Muscle layer of duodenum (tissue), 2 donors: Measurements from ENCODE around the gene AP2A2.

ENCODE experiments used
- H3K27ac ChIP-seq: one replicate; pipeline ENCODE4 v1.7.0; 2013; ENCODE audit warnings: mild to moderate bottlenecking, low read length
- H3K27me3 ChIP-seq: one replicate; pipeline ENCODE4 v1.7.0; 2013; ENCODE audit warnings: low read depth, mild to moderate bottlenecking, control low read depth, low read length
- H3K36me3 ChIP-seq, 2 donors: one replicate each; pipeline ENCODE4 v1.7.0; 2013; ENCODE audit warnings: low read length in 2 of 2, control low read depth in 1 of 2, mild to moderate bottlenecking in 1 of 2; ENCODE audit not compliant: insufficient read depth in 2 of 2, control insufficient read depth in 1 of 2
- H3K4me1 ChIP-seq, 2 donors: one replicate each; pipeline ENCODE4 v1.7.0; 2013; ENCODE audit warnings: low read length in 2 of 2, mild to moderate bottlenecking in 2 of 2, control low read depth in 1 of 2, moderate library complexity in 1 of 2; ENCODE audit not compliant: insufficient read depth in 2 of 2, control insufficient read depth in 1 of 2
- H3K4me3 ChIP-seq, 2 donors: one replicate each; pipeline ENCODE4 v1.7.0; 2013; ENCODE audit warnings: low read length in 2 of 2, low read depth in 1 of 2, mild to moderate bottlenecking in 1 of 2
- H3K9me3 ChIP-seq, 2 donors: one replicate each; pipeline ENCODE4 v1.7.0; 2013; ENCODE audit warnings: low read length in 2 of 2, control low read depth in 1 of 2, mild to moderate bottlenecking in 1 of 2; ENCODE audit not compliant: control insufficient read depth in 1 of 2
- donor health status: healthy.

AP2A2 gene

GRCh38 chr11:942823-943222 is 17.2 kb downstream of the AP2A2 start:
- no peak overlapping the region for H3K4me3 ChIP-seq
- no peak overlapping the region for H3K27ac ChIP-seq

GRCh38 chr11:944711-945470 is 19.2 kb downstream of the AP2A2 start:
- peaks cover 0 to 5% of the 10 kb centered on the region in 2 donors for H3K9me3 ChIP-seq
- H3K4me3 ChIP-seq, result no peak overlapping the region
- H3K27me3 ChIP-seq, result no peaks in the 10 kb centered on the region
- no peak overlapping the region for H3K27ac ChIP-seq
- peaks cover 13 to 19% of the 10 kb centered on the region in 2 donors for H3K36me3 ChIP-seq
- H3K4me1 ChIP-seq, result peaks cover 4 to 9% of the 10 kb centered on the region in 2 donors

More at GRCh38 chr11:942823-943222, 17.2 kb downstream of the AP2A2 start:
- Histone ChIP-seq H3K4me1 (peaks cover 4 to 9% of the 10 kb centered on the region in 2 donors), H3K9me3 (no peaks in the 10 kb centered on the region), H3K27me3 (no peaks in the 10 kb centered on the region), H3K36me3 (peaks cover 13 to 17% of the 10 kb centered on the region in 2 donors)

- peaks cover 4 to 9% of the 10 kb centered on the region in 2 donors for H3K4me1 ChIP-seq
- no peaks in the 10 kb centered on the region for H3K27me3 ChIP-seq
- H3K36me3 ChIP-seq, result peaks cover 13 to 21% of the 10 kb centered on the region in 2 donors
- H3K9me3 ChIP-seq, result peaks cover 0 to 7% of the 10 kb centered on the region in 2 donors
- no peak overlapping the region for H3K4me3 ChIP-seq
- no peak overlapping the region for H3K27ac ChIP-seq
Observed at GRCh38 chr11:945986-946385, 20.3 kb downstream of the AP2A2 start.

- Histone ChIP-seq H3K27ac (no peak overlapping the region), H3K27me3 (no peaks in the 10 kb centered on the region), H3K36me3 (peaks cover 13 to 21% of the 10 kb centered on the region in 2 donors), H3K4me1 (peaks cover 1 to 8% of the 10 kb centered on the region in 2 donors), H3K4me3 (no peak overlapping the region), H3K9me3 (peaks cover 0 to 7% of the 10 kb centered on the region in 2 donors)
Observed at GRCh38 chr11:947744-948143, 22.1 kb downstream of the AP2A2 start.

GRCh38 chr11:951507-951906 is 25.8 kb downstream of the AP2A2 start:
- peaks cover 0 to 14% of the 10 kb centered on the region in 2 donors for H3K4me1 ChIP-seq
- no peak overlapping the region for H3K27ac ChIP-seq

GRCh38 chr11:952406-953385 is 27.0 kb downstream of the AP2A2 start:
- H3K27ac ChIP-seq, result peak overlapping the region; percentile 39
- no peak overlapping the region for H3K4me3 ChIP-seq
- no peaks in the 10 kb centered on the region for H3K27me3 ChIP-seq
- H3K9me3 ChIP-seq, result peaks cover 0 to 7% of the 10 kb centered on the region in 2 donors
- peaks cover 0 to 14% of the 10 kb centered on the region in 2 donors for H3K4me1 ChIP-seq
- H3K36me3 ChIP-seq, result peaks cover 0 to 11% of the 10 kb centered on the region in 2 donors

More at GRCh38 chr11:951507-951906, 25.8 kb downstream of the AP2A2 start:
- Histone ChIP-seq H3K36me3 (peaks cover 0 to 4% of the 10 kb centered on the region in 2 donors), H3K27me3 (no peaks in the 10 kb centered on the region), H3K9me3 (peaks cover 0 to 7% of the 10 kb centered on the region in 2 donors), H3K4me3 (no peak overlapping the region)

- Histone ChIP-seq H3K27ac (no peak overlapping the region), H3K36me3 (peaks cover 0 to 14% of the 10 kb centered on the region in 2 donors), H3K4me3 (no peak overlapping the region), H3K9me3 (peaks cover 0 to 7% of the 10 kb centered on the region in 2 donors), H3K27me3 (no peaks in the 10 kb centered on the region), H3K4me1 (peaks cover 0 to 14% of the 10 kb centered on the region in 2 donors)
Observed at GRCh38 chr11:953512-953911, 27.8 kb downstream of the AP2A2 start.

- H3K4me3 ChIP-seq, result no peak overlapping the region
- H3K27ac ChIP-seq, result no peak overlapping the region
- H3K9me3 ChIP-seq, result peaks cover 0 to 4% of the 10 kb centered on the region in 2 donors
- H3K36me3 ChIP-seq, result peaks cover under 1 to 17% of the 10 kb centered on the region in 2 donors
- peaks cover 0 to 14% of the 10 kb centered on the region in 2 donors for H3K4me1 ChIP-seq
- no peaks in the 10 kb centered on the region for H3K27me3 ChIP-seq
Observed at GRCh38 chr11:954392-955153, 28.9 kb downstream of the AP2A2 start.

- Histone ChIP-seq H3K27me3 (no peaks in the 10 kb centered on the region), H3K4me3 (no peak overlapping the region), H3K4me1 (peaks cover 0 to 14% of the 10 kb centered on the region in 2 donors), H3K9me3 (no peaks in the 10 kb centered on the region), H3K36me3 (peaks cover 5 to 18% of the 10 kb centered on the region in 2 donors), H3K27ac (no peak overlapping the region)
Observed at GRCh38 chr11:955154-956063, 29.7 kb downstream of the AP2A2 start.
